Neural cell (in vitro differentiated cells): ENCODE results near the gene CFAP299. TPM values are rescaled to one million over a fixed set of nuclear protein-coding genes. Genes with fewer than 3 reads are reported as not detected.

Experiments
- H2AFZ ChIP-seq: fragments of 200-600, 300-800 bp; sonication (generic), shearing (Covaris generic); 2 replicates; pipeline ENCODE4 v1.6.0; 2014; ENCODE audit warnings: low read depth, mild to moderate bottlenecking, antibody characterized with exemption, low read length, moderate library complexity
- H3F3A ChIP-seq: fragments of 200-600 bp; shearing (Covaris generic); 2 replicates; pipeline ENCODE4 v1.6.1; 2016; ENCODE audit warnings: mild to moderate bottlenecking, moderate library complexity, mixed read lengths, antibody characterized with exemption, low read length; ENCODE audit not compliant: insufficient read depth, poor library complexity, severe bottlenecking
- H3K27ac ChIP-seq: fragments of 200-600, 300-800 bp; sonication (generic), shearing (Covaris generic); 2 replicates; pipeline ENCODE4 v1.5.1; 2014; ENCODE audit warnings: mild to moderate bottlenecking, low read length, moderate library complexity
- H3K27me3 ChIP-seq: fragments of 300-800, 200-600 bp; sonication (generic), shearing (Covaris generic); 2 replicates; pipeline ENCODE4 v1.6.0; 2014; ENCODE audit warnings: mild to moderate bottlenecking, low read depth, low read length, moderate library complexity; ENCODE audit not compliant: insufficient read depth
- H3K36me3 ChIP-seq: fragments of 300-800, 200-600 bp; sonication (generic), shearing (Covaris generic); 2 replicates; pipeline ENCODE4 v1.5.1; 2014; ENCODE audit warnings: mild to moderate bottlenecking, antibody characterized with exemption, low read length, moderate library complexity; ENCODE audit not compliant: insufficient read depth
- H3K4me2 ChIP-seq: fragments of 300-800, 200-600 bp; sonication (generic), shearing (Covaris generic); 2 replicates; pipeline ENCODE4 v1.6.0; 2014; ENCODE audit warnings: mild to moderate bottlenecking, low read length
- H3K4me3 ChIP-seq: fragments of 300-800, 200-600 bp; sonication (generic), shearing (Covaris generic); 2 replicates; pipeline ENCODE4 v1.5.1; 2014; ENCODE audit warnings: mild to moderate bottlenecking, low read length, moderate library complexity
- H3K79me2 ChIP-seq: fragments of 200-600 bp; shearing (Covaris generic); replicated peaks from 2 replicates; pipeline ENCODE4 v1.6.0; 2014; ENCODE audit warnings: mild to moderate bottlenecking, low read length, moderate library complexity; ENCODE audit not compliant: insufficient read depth
- H3K9ac ChIP-seq: fragments of 300-800, 200-600 bp; sonication (generic), shearing (Covaris generic); 2 replicates; pipeline ENCODE4 v1.6.1; 2016; ENCODE audit warnings: mild to moderate bottlenecking, low read length, mixed read lengths
- H3K9me2 ChIP-seq: fragments of 200-600 bp; shearing (Covaris generic); 2 replicates; pipeline ENCODE4 v1.6.1; 2016; ENCODE audit warnings: mild to moderate bottlenecking, low read length, mixed read lengths; ENCODE audit not compliant: insufficient read depth
- H3K9me3 ChIP-seq: fragments of 200-600, 300-800 bp; sonication (generic), shearing (Covaris generic); 2 replicates; pipeline ENCODE4 v1.6.1; 2016; ENCODE audit warnings: mild to moderate bottlenecking, mixed run types, low read length, moderate library complexity, mixed read lengths
- H4K20me1 ChIP-seq: fragments of 200-600 bp; shearing (Covaris generic); 2 replicates; pipeline ENCODE4 v1.6.1; 2016; ENCODE audit warnings: mild to moderate bottlenecking, mixed run types; ENCODE audit not compliant: insufficient read depth
- EP300 ChIP-seq: fragments of 450-650 bp; conservative IDR thresholded peaks from 2 replicates; pipeline ENCODE4 v1.6.1; 2014; ENCODE audit warnings: antibody characterized with exemption, mild to moderate bottlenecking, moderate library complexity; ENCODE audit not compliant: poor library complexity, severe bottlenecking
- EZH2 ChIP-seq: fragments of 200-600, 300-800 bp; shearing (Covaris generic), sonication (generic); IDR thresholded peaks from 2 replicates; pipeline ENCODE4 v1.6.1; 2014; ENCODE audit warnings: antibody characterized with exemption, low read length, borderline replicate concordance, mild to moderate bottlenecking; ENCODE audit not compliant: insufficient read depth, poor library complexity, severe bottlenecking
- MXI1 ChIP-seq: fragments of 450-650 bp; conservative IDR thresholded peaks from 2 replicates; pipeline ENCODE4 v1.6.1; 2014; ENCODE audit warnings: antibody characterized with exemption, mild to moderate bottlenecking; ENCODE audit not compliant: poor library complexity, severe bottlenecking
- POLR2AphosphoS5 ChIP-seq: IDR thresholded peaks from 2 replicates; pipeline ENCODE4 v1.6.1; 2012
- RAD21 ChIP-seq: fragments of 450-650 bp; conservative IDR thresholded peaks from 2 replicates; pipeline ENCODE4 v1.6.1; 2014; ENCODE audit warnings: antibody characterized with exemption, mild to moderate bottlenecking, moderate library complexity
- SMC3 ChIP-seq: fragments of 450-650 bp; conservative IDR thresholded peaks from 2 replicates; pipeline ENCODE4 v1.6.1; 2014; ENCODE audit warnings: antibody characterized with exemption, mild to moderate bottlenecking, moderate library complexity; ENCODE audit not compliant: poor library complexity
- TAF1 ChIP-seq: IDR thresholded peaks from 2 replicates; pipeline ENCODE4 v1.6.1; 2012; ENCODE audit warnings: low read depth
- polyA plus RNA-seq: library from polyadenylated mRNA; depleted of rRNA; stranded (reverse); fragments of >200 nt; gene quantifications from 2 replicates; pipeline ENCODE4 v1.2.3, GENCODE V29; 2014
- TF ChIP-seq, protein P1 (sequence below): IDR thresholded peaks from 2 replicates; pipeline ENCODE4 v1.6.1; 2012; ENCODE audit warnings: borderline replicate concordance
- TF ChIP-seq, protein P2 (sequence below): fragments of 450-650 bp; IDR thresholded peaks from 2 replicates; pipeline ENCODE4 v1.5.1; 2014; ENCODE audit warnings: antibody characterized with exemption, mild to moderate bottlenecking, moderate library complexity; ENCODE audit not compliant: poor library complexity, severe bottlenecking

Gene CFAP299
- polyA plus RNA-seq, 1 donor from 2014 or later: not detected

DNA sequence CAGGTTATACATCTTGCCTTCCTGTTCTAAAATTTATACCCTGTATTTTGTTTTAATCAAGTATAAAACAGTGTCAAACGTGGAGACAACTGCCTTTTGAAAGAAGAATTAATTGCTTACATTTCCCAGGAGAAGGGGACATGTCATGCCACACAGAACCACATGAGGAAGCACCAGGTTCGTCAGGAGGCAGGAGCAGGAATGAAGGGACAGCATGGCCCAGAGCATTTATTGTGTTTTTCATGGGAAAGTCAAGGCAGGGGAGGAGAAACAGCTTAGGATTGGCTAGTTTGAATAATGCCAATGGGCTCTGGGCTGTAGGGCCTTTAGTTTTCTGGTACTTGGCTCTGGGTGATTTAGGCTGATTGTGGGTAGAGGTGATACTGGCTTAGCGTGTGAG is 203.7 kb downstream of the CFAP299 start:
- TF ChIP-seq EZH2: no peak
- Histone ChIP-seq H3K9me3 (no peaks in the 10 kb centered on the region), H3K9ac (no peak overlapping the region), H3K79me2 (no peaks in the 10 kb centered on the region), H4K20me1 (no peaks in the 10 kb centered on the region), H3K27me3 (no peaks in the 10 kb centered on the region), H3K27ac (no peak overlapping the region), H3K9me2 (no peaks in the 10 kb centered on the region), H3K4me2 (no peak overlapping the region), H3F3A (no peaks in the 10 kb centered on the region), H3K4me3 (no peak overlapping the region), H3K36me3 (no peaks in the 10 kb centered on the region), H2AFZ (no peak overlapping the region)

DNA sequence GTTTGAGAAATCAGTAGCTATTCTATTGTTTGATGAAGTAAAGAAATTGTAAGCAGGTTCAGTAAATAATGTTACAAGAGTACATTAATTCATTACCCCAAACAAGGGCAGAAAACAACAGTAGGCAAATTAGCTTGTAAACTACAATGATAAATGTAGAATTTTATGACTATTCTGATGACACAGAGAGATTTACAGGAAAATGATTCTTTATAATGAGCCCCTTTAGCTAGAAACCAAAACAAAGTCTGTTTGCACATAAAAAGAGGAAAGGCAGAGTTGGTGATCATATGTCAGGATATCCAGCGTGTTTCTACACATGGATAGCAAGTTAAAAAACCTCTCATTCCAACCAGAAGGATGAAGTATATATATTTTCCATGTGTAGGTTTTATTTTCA is 204.8 kb downstream of the CFAP299 start:
- no peaks in the 10 kb centered on the region for H4K20me1 ChIP-seq
- H3K27ac ChIP-seq: no peak overlapping the region

More for the DNA sequence above, 204.8 kb downstream of the CFAP299 start:
- Histone ChIP-seq H3K4me2 (no peak overlapping the region), H3K9ac (no peak overlapping the region), H2AFZ (no peak overlapping the region), H3F3A (no peaks in the 10 kb centered on the region), H3K36me3 (no peaks in the 10 kb centered on the region), H3K79me2 (no peaks in the 10 kb centered on the region), H3K9me3 (no peaks in the 10 kb centered on the region), H3K27me3 (no peaks in the 10 kb centered on the region), H3K9me2 (no peaks in the 10 kb centered on the region), H3K4me3 (no peak overlapping the region)
- TF ChIP-seq, protein P1, sequence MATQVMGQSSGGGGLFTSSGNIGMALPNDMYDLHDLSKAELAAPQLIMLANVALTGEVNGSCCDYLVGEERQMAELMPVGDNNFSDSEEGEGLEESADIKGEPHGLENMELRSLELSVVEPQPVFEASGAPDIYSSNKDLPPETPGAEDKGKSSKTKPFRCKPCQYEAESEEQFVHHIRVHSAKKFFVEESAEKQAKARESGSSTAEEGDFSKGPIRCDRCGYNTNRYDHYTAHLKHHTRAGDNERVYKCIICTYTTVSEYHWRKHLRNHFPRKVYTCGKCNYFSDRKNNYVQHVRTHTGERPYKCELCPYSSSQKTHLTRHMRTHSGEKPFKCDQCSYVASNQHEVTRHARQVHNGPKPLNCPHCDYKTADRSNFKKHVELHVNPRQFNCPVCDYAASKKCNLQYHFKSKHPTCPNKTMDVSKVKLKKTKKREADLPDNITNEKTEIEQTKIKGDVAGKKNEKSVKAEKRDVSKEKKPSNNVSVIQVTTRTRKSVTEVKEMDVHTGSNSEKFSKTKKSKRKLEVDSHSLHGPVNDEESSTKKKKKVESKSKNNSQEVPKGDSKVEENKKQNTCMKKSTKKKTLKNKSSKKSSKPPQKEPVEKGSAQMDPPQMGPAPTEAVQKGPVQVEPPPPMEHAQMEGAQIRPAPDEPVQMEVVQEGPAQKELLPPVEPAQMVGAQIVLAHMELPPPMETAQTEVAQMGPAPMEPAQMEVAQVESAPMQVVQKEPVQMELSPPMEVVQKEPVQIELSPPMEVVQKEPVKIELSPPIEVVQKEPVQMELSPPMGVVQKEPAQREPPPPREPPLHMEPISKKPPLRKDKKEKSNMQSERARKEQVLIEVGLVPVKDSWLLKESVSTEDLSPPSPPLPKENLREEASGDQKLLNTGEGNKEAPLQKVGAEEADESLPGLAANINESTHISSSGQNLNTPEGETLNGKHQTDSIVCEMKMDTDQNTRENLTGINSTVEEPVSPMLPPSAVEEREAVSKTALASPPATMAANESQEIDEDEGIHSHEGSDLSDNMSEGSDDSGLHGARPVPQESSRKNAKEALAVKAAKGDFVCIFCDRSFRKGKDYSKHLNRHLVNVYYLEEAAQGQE: no peak
- TF ChIP-seq SMC3 (no peak), TAF1 (no peak), POLR2AphosphoS5 (no peak), MXI1 (no peak), RAD21 (no peak), EZH2 (no peak), EP300 (no peak)
- TF ChIP-seq, protein P2, sequence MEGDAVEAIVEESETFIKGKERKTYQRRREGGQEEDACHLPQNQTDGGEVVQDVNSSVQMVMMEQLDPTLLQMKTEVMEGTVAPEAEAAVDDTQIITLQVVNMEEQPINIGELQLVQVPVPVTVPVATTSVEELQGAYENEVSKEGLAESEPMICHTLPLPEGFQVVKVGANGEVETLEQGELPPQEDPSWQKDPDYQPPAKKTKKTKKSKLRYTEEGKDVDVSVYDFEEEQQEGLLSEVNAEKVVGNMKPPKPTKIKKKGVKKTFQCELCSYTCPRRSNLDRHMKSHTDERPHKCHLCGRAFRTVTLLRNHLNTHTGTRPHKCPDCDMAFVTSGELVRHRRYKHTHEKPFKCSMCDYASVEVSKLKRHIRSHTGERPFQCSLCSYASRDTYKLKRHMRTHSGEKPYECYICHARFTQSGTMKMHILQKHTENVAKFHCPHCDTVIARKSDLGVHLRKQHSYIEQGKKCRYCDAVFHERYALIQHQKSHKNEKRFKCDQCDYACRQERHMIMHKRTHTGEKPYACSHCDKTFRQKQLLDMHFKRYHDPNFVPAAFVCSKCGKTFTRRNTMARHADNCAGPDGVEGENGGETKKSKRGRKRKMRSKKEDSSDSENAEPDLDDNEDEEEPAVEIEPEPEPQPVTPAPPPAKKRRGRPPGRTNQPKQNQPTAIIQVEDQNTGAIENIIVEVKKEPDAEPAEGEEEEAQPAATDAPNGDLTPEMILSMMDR: no peak
